Measurements from ENCODE around the gene PDLIM4.

The PDLIM4 gene

GRCh38 chr5:132254321-132254977 lies 3.0 kb upstream of the PDLIM4 start:
- no peak for DNase-seq

DNA sequence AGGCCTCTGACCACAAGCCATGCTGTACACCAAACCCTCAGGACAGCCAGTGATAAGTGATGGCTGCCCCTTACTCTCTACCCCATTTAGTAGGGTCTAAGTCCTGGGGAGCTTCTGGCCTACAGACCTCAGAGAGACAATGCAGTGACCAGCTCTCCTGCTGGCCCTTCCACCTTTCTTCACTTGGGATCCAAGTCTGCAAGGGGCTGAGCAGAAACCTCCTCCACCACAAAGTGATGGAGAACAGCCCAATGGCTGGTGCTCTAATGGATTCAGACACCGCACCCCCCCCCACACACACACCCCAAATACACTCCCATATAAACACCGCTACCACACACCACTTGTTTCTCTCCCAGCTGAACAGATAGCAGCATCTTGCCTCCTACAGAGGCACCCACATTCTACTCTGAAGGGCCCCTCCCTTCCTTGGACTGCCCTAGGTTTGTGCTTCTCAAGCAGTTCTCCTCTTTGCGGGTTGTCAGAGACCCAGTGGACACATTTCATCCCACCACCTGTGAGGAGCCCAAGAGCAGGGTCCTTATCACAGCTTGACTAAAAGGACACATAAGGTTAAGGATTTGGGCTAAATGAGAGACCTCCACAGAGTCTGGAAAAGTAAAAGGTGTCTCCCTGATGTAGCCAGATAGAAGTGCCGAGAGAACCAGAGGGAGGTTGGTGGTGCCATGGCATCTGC lies 1.3 kb upstream of the PDLIM4 start:
- no peak for DNase-seq

DNA sequence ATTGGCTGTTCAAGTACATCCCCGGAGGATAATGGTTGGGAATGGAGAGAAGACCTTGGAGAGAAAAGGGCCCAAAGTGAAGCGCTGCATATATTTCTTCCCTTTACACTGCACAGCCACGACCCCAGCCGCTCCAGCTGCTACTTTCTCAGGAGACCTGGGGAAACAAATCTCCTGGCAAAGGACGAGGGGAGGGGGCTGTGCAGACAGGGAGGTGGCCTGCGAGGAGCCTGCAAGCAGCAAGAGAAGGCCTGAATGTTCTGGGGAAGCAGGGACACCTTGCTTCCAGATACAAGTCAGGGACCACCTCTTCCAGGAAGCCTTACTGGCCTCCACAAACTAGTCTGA lies 739 bp upstream of the PDLIM4 start:
- DNase-seq, result no peak

DNA sequence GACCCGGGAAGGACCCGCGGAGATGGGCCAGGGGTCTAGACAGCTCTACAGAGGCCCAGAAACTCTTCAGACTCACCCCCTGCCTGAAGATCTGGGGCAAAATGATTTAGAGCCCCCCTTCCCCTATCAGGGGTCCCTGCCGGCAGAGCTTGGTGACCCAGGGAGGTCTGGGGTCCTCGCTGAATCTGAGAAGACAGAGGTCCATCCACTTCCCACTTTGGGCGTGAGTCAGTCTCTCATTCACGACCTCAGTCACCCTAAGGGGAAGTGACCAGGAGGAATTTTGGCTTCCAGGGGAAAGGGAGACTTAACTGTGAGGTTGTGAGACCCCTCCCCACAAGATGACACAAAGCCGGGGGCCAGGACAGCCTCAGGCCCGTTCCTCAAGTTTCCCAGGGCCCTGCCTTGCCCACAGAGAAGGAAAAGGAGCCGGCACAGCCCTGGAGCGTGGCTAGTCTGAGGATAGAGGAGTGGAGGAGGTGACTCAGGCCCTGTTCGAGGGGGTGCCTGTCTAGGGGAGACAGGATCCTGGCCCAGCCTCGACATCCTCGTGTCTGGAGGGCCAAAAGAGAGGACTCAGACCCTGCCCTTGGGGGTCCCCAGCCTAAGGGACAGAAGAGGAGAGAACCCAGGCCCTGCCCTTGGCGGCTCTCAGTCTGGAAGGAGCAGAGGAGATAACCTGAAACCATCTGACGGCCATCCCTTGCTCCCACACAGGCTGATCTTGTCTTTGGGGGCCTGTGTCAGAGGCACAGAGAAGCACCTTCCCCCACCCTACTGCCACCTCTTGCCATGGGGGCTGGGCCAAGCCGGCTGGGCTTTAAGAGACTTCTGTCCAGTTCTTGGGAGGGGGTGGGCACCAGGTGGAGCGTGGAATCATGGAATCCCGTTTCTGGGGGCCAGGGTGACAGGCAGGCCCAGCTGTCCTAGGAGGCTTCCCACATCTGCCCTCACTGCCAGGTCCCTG lies 889 bp downstream of the PDLIM4 start:
- no peak for DNase-seq

GRCh38 chr5:132259069-132259851 lies 1.8 kb downstream of the PDLIM4 start:
- no peak for DNase-seq

- DNase-seq, result no peak
Observed at GRCh38 chr5:132260051-132260450, 2.6 kb downstream of the PDLIM4 start.

DNA sequence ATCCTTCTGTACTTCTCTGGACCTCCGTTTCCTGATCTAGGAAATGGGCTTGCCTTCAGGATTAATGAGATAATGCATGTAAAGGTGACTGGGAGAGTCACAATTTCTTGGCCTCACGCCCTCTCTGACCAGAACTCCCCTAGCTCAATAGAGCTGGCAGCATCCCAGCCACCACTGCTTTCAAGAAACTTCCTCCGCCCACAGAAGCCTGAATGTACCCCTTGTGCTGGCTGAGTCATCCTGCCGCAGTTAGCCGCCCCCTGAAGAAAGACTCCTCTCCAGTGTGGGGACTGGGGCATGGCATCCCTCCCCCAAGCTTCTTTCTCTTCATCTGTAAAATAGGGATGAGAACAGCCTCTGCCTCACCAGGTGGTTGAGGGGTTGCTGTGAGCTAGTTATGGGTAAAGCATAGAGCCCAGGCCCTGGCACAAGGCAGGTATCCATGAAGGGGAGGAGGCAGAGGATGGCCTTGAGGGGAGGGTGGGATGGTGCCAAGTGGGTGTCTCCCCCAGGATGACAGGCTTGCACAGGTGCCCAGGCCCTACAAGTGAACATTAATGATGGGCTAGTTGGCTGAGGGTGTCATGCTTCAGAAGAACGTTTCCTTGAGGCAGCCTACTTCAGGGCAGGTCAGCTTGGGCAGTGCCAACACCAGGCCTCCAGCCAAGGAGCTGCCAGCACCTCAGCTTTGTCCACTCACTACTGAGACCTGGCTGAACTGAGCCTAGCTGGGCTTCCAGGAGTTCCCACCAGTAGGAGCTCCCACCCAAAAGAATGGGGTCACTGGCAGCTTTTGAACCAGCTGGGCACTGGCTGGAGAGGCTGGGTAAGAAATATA lies 3.4 kb downstream of the PDLIM4 start:
- DNase-seq, result peak in 1 of 2 donors; percentile 37

DNA sequence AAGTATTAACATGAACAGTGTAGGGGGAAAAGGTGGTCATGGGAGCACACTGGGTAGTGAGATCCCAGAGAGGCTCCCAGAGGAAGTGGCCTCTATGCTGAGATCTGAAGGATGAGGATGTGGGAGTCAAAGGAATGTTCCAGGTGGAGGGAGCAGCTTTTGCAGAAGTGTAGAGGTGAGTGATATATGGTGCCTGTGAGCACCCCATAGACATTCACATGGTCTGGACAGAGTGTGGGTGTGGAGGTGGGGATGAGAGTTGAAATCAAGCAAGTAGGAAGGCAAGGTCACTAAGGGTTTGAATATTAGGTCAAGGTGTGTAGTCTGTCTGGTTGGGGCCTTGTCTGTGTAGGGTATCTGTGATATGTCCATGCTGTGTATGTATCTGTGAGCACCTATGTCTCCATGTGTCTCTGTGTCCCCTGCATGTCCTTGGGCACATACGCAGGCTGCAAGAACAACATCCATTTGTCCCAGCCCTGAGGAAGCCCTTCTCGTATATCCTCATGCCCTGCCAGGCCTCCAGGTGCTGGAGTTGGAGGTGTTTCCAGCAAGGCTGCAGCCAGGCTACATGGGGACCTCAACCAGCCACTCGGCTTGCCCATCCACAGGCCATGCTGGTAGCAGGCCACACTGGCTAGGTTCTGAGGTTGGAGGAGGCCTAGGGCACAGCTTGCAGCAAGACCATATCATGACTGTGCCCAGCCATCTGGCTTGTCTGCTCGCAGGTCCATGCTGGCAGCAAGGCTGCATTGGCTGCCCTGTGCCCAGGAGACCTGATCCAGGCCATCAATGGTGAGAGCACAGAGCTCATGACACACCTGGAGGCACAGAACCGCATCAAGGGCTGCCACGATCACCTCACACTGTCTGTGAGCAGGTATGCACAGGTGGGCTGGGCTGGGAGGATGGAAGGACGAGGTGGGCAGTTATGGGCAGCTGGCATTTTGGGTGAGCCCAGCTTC lies 4.7 kb downstream of the PDLIM4 start:
- DNase-seq, result no peak

GRCh38 chr5:132262882-132263547 lies 5.5 kb downstream of the PDLIM4 start:
- no peak for DNase-seq

GRCh38 chr5:132263548-132264261 lies 6.2 kb downstream of the PDLIM4 start:
- no peak for DNase-seq

DNA sequence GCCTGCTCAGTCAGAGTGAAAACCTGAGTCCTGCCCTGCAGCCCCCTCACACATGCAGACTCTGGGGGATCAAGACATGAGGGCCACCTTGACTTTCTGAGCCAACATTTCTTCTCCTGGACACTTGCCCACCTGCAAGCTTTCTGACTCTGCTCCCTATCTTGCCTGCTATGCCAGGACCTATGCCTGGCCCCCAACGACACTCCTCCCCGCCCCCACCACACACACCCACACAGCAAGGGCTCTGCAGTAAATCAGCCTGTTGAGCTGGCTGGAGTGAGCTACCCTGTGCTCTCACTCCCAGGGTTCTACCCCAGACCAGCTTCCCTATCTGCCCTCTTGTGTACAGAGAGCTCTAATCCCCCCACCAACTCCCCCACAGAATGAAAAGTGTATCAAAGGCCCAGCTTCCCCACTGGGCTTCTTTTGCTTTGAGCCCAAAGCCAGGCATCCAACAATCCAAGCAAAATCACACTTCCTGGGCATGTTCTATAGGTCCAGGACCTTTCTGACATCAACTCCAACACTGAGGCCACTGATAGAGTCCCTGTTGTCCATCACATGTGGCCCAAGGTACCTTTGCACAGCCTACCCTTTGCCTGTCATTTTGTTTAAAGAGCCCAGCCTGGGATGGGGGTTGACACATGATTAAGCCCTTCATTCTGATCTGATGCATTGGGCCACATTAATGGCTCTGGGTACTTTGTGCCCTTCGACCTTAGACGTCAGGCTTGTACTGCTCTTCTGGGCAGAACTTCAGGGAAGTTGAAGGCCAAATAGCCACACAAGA lies 7.2 kb downstream of the PDLIM4 start:
- no peak for DNase-seq

- no peak for DNase-seq
Observed at GRCh38 chr5:132265336-132266030, 8.0 kb downstream of the PDLIM4 start.

GRCh38 chr5:132266031-132266835 lies 8.7 kb downstream of the PDLIM4 start:
- DNase-seq, result no peak

DNA sequence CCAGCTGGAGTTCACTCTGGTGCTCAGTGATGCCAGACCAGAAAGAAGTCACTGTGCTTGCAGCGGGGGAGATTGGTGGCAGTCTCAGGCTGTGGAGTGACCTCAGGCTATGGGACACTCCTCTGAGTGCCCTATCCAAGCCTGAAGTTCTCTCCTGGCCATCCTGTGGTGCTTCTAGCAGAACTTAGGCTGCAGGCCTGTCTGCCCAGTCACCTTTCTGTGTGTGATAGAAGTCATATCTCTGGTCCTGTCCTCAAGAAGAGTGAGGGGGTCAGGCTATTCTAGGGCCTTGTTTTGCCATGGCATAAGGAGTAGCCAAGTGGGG lies 9.3 kb downstream of the PDLIM4 start:
- DNase-seq, result no peak

DNA sequence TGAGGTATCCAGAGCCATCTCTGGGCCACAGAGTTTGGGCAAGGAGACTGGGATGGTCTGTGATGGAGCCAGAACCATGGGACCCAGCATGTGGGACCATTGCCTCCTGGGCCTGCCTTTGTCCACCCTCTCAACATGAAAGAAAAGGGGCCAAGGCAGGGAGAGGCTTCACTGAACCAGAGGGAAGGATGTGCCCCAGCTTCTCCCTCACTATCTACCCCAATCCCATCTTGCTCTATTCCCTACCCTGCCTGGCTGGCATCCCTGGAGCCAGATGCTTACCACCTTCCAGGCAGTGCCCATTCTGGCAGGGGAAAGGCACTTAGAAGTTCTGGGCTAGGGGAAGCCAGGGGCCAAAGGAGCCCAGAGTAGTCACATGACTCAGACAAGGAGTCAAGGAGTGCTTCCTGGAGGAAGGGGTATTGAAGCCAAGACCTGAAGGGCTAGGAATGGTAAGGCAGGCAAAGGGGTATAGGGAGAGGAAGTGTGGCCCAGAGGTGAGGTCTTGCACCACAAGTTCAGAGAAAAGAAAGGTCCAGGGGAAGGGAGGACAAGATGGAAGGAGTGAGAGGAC lies 9.8 kb downstream of the PDLIM4 start:
- DNase-seq, result no peak

GRCh38 chr5:132267931-132268768 lies 10.7 kb downstream of the PDLIM4 start:
- no peak for DNase-seq

All from stimulated activated CD4-positive, alpha-beta T cell treated with anti-CD3 and anti-CD28 coated beads, Interleukin-2, amount 100 ng/mL, for 48 hours (primary cell).